Embryonic facial prominence (tissue), 1 donor: Measurements from ENCODE around the gene FOXN1.
"Not testable (repeated sequence)": the region's sequence is repeated elsewhere in the genome, so short reads cannot be mapped to it uniquely, and the experiment has no call there.

Experiments used
- DNase-seq: peaks from one replicate; pipeline ENCODE4 v3.0.0-alpha.2; 2016; ENCODE audit errors: extremely low spot score

The FOXN1 gene

GRCh38 chr17:28505986-28506665 lies at the start of gene FOXN1:
Gene FOXN1, plus strand, starts transcription at chr17:28506348. Its CDS starts 17,622 bp downstream, at chr17:28523970.
- no peak for DNase-seq

DNA sequence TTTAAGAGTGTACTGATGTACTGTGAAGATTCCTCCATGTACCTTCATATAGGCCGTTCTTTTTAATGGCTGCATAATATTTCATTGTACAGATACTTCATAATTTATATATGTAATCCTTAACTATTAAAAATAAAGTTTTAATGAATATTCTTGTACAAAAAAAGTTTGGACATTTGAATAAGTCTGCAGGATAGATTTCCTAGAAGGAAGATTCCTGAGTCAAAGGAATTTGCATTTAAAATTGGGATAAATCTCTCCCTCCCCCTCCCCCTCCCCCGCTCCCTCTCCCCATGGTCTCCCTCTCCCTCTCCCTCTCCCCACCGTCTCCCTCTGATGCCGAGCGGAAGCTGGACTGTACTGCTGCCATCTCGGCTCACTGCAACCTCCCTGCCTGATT lies 48.3 kb upstream of the FOXN1 start:
- DNase-seq = no peak

DNA sequence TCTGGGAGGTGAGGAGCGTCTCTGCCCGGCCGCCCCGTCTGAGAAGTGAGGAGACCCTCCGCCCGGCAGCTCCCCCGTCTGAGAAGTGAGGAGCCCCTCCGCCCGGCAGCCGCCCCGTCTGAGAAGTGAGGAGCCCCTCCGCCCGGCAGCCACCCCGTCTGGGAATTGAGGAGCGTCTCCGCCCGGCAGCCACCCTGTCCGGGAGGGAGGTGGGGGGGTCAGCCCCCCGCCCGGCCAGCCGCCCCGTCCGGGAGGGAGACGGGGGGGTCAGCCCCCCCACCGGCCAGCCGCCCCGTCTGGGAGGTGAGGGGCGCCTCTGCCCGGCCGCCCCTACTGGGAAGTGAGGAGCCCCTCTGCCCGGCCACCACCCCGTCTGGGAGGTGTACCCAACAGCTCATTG lies 47.3 kb upstream of the FOXN1 start:
- DNase-seq = not testable (repeated sequence)

- no peak for DNase-seq
Observed at GRCh38 chr17:28460901-28461300, 45.2 kb upstream of the FOXN1 start.

GRCh38 chr17:28466001-28466400 lies 40.1 kb upstream of the FOXN1 start:
- no peak for DNase-seq

DNA sequence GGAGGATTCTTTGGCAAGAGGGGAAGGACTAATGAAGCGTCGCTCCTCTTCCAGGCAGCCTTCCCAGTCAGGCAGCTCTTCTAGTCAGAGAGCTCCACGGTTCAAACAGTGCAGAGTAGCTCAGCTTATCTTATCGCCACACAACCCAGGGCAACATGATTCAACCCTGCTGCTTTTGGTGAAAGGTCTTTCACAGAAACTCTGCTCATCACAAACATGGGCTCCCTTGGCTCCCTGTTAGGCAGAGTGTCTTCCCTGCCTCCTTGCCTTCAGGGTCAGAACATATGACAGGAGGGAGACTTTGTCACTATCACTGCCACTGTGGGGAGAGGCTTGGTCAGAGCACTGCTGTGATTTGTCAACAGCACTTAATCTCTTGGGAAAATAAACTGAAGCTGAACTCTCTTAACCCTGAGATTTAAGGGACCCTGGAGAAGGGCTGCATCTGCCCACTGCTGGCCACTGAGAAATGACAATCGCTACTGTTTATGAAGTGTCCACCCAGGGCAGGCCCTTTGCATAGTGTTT lies 39.6 kb upstream of the FOXN1 start:
- DNase-seq = peak; percentile 4

GRCh38 chr17:28467456-28468025 lies 38.6 kb upstream of the FOXN1 start:
- peak; percentile 4 for DNase-seq

DNA sequence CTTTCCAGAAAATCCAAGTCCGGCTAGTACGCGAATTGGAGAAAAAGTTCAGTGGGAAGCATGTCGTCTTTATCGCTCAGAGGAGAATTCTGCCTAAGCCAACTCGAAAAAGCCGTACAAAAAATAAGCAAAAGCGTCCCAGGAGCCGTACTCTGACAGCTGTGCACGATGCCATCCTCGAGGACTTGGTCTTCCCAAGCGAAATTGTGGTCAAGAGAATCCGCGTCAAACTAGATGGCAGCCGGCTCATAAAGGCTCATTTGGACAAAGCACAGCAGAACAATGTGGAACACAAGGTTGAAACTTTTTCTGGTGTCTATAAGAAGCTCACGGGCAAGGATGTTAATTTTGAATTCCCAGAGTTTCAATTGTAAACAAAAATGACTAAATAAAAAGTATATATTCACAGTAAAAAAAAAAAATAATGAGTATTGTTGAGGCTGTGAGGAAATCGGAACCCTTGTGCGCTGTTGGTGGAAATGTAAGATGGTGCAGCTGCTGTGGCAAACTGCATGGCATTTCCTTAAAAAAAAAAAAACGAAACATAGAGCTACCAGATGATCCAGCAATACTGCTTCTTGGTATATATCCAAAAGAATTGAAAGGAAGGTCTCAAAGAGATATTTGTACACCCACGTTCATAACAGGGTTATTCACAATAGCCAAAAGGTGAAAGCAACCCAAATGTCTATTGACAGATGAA lies 38.0 kb upstream of the FOXN1 start:
- DNase-seq = peak; percentile 2

DNA sequence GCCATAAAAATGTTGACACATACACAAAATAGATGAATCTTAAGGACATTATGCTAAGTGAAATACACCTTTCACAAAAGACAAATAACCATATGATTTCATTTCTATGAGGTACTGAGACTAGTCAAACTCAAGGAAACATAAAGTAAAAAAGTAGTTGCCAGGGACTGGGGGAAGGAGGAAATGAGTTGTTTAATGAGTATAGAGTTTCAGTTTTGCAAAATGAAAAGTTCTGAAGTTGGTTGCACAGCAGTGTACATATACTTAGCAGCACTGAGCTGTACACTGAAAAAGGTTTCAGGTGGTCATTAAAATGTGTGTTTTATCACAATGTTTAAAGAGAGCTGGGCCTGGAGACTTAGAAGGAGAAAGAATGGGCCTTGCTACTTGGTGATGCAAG lies 37.4 kb upstream of the FOXN1 start:
- DNase-seq = peak; percentile 5

DNA sequence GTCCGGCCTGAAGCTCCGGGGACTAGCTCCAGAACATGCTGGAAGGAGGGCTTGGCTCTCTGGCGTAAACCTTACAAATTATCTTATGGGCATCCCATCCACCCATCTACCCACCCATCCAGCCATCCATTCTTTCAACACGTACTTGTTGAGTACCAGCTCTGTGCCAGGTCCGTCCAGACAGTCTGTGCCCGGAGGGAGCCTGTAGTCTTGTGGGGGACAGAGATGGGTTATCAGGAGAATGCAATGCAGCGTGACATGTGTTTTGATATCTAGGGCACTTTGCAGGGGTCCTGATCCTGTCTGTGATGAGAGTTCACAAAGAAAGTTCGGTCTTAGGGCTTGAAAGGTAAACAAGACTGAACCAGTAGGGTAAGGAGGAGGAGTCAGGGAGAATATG lies 36.8 kb upstream of the FOXN1 start:
- no peak for DNase-seq

DNA sequence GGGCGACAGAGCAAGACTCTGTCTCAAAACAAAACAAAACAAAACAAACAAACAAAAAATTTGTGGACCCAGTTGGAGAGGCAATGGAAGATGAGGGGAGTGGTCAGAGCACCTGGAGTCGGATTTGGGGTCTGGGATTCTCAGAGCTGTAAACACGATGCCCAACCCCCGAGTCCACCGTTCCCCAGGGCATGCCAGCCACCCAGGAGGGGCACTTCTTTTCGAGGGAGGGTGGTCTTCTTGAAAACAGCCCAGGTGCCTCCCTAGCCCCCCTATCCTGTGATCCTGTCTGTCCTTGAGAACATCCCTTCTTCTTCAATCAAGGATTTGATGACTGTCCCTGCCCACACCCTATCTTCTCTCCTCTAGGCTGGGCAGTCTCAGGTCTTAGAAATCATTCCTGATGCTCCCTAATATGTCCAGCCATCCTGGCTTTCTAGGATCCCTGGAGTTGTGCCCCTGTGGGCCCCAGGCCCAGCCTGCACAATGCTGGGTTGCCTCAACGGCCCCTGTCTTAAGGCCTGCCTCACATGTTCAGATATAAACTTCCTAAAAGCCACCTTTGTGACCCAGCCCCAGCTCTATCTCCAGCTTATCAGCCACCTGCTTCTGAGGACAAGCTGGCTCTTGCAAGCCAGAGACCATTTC lies 35.8 kb upstream of the FOXN1 start:
- DNase-seq = no peak

- DNase-seq = no peak
Observed at GRCh38 chr17:28470914-28471366, 35.2 kb upstream of the FOXN1 start.

GRCh38 chr17:28471531-28472342 lies 34.4 kb upstream of the FOXN1 start:
- DNase-seq = no peak

DNA sequence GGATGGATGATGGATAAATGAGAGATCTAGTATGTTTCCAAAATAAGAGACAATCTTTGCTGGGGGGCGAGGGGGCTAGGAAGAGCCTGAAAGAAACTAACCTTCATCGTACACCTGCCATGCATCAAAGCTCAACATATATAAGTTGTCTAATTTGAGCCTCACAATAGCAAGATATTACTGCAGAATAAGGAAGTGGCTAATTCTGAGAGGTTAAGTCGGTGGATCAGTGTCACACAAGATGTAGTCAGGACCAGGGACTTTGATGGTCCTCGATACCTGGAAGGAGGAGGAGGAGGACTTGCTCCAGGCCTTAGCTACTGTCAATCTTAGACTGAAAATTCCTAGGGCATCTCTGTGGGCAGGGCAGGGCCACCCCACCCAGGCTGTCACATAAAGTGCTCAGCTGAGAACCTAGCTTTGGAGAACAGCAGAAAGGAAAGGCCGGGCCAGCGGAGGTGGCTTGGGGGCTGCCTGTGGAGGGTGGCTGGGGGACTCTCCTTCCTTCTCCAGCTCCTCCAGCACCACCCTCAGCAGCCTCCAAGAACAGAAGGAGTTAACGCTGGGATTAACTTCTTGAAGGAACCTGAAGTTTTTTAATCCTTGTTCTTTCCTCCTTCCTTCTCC lies 33.2 kb upstream of the FOXN1 start:
- DNase-seq = no peak

GRCh38 chr17:28473542-28473941 lies 32.6 kb upstream of the FOXN1 start, which contains the start of gene SLC13A2:
Gene SLC13A2, plus strand, starts transcription at chr17:28473644. Its CDS starts 69 bp downstream, at chr17:28473713.
- DNase-seq = no peak

GRCh38 chr17:28474111-28474531 lies 32.0 kb upstream of the FOXN1 start:
- DNase-seq = no peak

DNA sequence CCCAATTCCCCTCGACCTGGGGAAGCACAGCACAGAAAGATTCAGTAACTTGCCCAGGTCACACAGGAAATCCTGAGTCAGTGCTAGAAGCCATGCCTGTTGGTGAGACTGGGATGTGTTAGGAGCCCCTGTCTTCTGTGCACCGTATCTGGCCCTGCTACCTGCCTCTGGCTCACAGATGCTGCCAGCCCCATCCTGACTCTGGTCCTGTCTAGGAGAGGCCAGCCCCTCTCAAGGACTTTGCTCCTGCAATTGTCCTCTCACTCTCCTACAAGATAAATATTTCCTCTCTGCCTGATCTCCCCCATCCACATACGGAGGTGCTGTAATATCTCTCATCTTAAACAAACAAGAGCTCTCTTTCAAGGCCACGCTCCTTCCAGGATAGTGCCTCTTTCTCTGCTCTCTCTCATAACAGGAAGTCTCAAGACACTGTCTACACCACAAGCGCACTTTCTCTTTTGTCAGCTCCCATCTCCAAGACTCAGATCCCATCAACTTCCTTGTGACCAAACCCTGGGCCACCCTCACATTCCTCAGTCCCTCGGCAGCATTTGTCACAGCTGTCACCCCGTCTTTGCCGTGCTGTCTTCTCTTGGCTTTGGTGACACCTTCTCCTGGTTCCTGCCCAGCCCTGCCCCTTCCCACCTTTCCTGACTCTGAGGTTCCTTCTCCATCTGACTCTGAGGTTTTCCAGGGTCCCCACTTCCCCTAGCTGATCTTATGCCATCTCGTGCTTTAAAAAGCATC lies 30.8 kb upstream of the FOXN1 start:
- DNase-seq = no peak

DNA sequence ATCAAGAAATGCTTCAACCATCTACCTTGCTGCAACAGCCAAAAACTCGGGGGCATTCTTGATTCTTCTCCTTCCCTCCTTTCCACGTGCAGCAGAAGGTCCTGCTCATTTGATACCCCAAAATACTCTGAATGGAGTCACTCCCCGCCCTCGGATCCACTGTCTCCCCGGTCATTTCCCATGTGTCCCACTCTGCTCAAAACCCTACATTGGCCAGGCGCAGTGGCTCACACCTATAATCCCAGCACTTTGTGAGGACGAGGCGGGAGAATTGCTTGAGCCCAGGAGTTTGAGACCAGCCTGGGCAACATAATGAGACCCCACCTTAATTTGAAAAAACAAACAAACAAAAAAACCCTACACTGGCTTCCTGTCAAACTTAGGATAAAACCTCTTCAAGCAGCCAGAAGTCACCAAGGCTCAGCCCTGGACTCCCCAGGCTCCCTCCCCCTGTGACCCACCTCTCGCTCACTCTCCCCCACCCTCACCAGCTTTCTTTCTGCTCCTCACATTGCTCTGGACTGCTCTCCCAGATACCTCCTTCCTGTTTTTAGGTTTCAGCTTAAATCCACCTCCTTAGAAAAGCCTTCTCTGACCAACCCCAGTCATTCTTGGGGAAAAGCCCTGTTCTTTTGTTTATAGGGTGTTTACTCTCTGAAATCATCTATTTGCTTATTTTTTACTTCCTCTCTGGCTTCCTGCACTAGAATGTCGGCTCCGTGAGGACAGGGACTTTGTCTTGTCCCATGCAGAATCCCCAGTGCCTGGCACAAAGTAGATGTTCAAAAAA lies 29.9 kb upstream of the FOXN1 start:
- no peak for DNase-seq

DNA sequence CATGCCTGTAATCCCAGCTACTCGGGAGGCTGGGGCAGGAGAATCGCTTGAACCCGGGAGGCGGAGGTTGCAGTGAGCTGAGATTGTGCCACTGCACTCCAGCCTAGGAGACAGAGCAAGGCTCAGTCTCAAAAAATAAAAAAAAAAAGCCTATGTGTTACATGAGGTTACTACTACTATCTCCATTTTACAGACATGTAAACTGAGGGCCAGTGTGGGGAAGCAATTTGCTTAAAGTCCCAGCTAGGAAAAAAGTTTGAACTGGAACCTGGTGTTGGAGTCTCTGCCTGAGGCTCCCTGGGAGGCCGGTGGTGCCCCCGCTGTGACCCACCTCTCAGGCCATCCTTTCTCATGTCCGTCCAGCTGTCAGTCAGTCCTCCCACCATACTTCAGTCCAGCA lies 28.2 kb upstream of the FOXN1 start:
- DNase-seq = no peak
